Sigmoid colon (tissue), 7 donors: ENCODE results near the gene TFIP11. TPM values are rescaled to one million over a fixed set of nuclear protein-coding genes. Genes with fewer than 3 reads are reported as not detected.

Experiments used
- DNase-seq: peaks from one replicate; pipeline ENCODE4 v3.0.0-alpha.2; 2019
- H3K27ac ChIP-seq, 4 donors: fragments of 200-600 bp; sonication (generic); one replicate each; pipeline ENCODE4 v1.5.1; 2016 to 2019; ENCODE audit warnings: mild to moderate bottlenecking in 1 of 4
- H3K27me3 ChIP-seq, 3 donors: fragments of 200-600 bp; sonication (generic); one replicate each; pipeline ENCODE4 v1.5.1; 2019; ENCODE audit warnings: mild to moderate bottlenecking in 1 of 3
- H3K36me3 ChIP-seq, 4 donors: fragments of 200-600 bp; sonication (generic); one replicate each; pipeline ENCODE4 v1.5.1; 2016 to 2019
- H3K4me1 ChIP-seq, 4 donors: fragments of 200-600 bp; sonication (generic); one replicate each; pipeline ENCODE4 v1.5.1; 2017 to 2019
- H3K4me3 ChIP-seq, 4 donors: fragments of 200-600 bp; sonication (generic); one replicate each; pipeline ENCODE4 v1.5.1; 2017 to 2019; ENCODE audit warnings: mild to moderate bottlenecking in 2 of 4, moderate library complexity in 1 of 4
- H3K9me3 ChIP-seq, 4 donors: fragments of 200-600 bp in 3 of 4; sonication (generic) in 3 of 4; one replicate each; pipeline versions ENCODE4 v1.5.1 to v1.6.1; 2013 to 2019
- EP300 ChIP-seq, 4 donors: sonication (generic); formaldehyde crosslinking; IDR thresholded peaks; one replicate each; pipeline ENCODE4 v1.6.1; 2017; ENCODE audit warnings: antibody characterized with exemption in 4 of 4
- POLR2A ChIP-seq, 2 donors: fragments of 450-650 bp; IDR thresholded peaks; one replicate each; pipeline ENCODE4 v1.6.1; 2016; ENCODE audit warnings: antibody characterized with exemption in 2 of 2, mild to moderate bottlenecking in 2 of 2, moderate library complexity in 2 of 2
- POLR2AphosphoS5 ChIP-seq, 4 donors: sonication (generic); formaldehyde crosslinking; IDR thresholded peaks; one replicate each; pipeline ENCODE4 v1.6.1; 2017; ENCODE audit warnings: antibody characterized with exemption in 4 of 4
- WGBS, 2 donors: extraction: QIAGEN DNeasy Blood & Tissue Kit; methylation state at CpG; one replicate each; pipeline ENCODE4 v1.1.7; 2013; 5-methylcytosine and 5-hydroxymethylcytosine counted together
- intact Hi-C: fragments of 100-400 bp; cut with DNase I; formaldehyde crosslinking; loops from one replicate; pipeline ENCODE4 v1.15.1; 2023
- polyA plus RNA-seq, 3 donors: library from polyadenylated mRNA; stranded (reverse); fragments of 200-250 nt; gene quantifications; one replicate each; pipeline ENCODE4 v1.2.3, GENCODE V29; 2013
- total RNA-seq, 4 donors: library from RNA; depleted of rRNA; stranded (reverse); fragments of >200 nt; gene quantifications; one replicate each; pipeline ENCODE4 v1.1.0, GENCODE V29; 2016
- TF ChIP-seq, protein P1 (sequence below), 4 experiments: fragments of 450-650 bp in 3 of 4; fragments of 200-600 bp in 1 of 4; IDR thresholded peaks; one replicate each; pipeline ENCODE4 v1.5.1; 2016 to 2019; ENCODE audit warnings: antibody characterized with exemption in 4 of 4, mild to moderate bottlenecking in 3 of 4, moderate library complexity in 2 of 4
- donor health status: healthy with polysubstance abuse.
- donor health status: Bipolar disorder and iron deficiency.
- donor health status: healthy.

TFIP11 gene
- total and polyA plus RNA-seq, 7 donors, result 8.4 to 19.1 (median 15.0) TPM

DNA sequence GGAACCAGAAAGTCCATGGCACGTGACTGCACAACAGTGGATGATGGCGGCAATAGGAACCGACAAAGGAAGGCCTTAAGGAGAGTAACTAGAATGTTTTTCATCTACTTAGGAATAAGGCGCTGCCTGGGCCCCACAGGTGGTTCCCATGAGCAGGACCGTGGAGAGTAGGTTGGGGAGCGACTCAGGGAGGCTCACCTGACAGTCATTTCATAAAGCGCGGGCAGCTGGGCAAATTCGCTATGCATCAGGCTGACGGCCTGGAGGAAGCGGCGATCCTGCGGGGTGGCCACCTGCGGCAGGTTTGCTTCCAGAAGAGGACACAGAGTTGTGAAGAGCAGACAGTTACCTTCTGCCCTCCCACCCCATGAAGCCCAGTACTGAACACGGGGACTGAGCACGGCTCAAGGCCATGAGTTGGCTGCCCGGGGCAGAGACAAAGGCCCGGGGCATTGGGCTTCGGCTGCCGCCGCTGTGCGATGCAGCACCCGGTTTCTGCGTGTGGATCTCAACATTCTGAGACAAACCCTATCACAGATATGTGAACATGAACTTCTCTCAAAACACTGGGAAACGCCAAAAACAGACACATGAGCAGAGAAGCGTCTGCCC, 54.5 kb downstream of the TFIP11 start:
- Histone ChIP-seq H3K36me3 (peaks cover 5 to 83% (median 35%) of the 10 kb centered on the region in 4 donors), H3K9me3 (no peaks in the 10 kb centered on the region), H3K4me1 (peaks cover 0 to 20% (median 8%) of the 10 kb centered on the region in 4 donors), H3K27ac (no peak overlapping the region), H3K27me3 (no peaks in the 10 kb centered on the region), H3K4me3 (no peak overlapping the region)
- intact Hi-C loops, result no loop called here
- 95 to 96% methylated on average over 26 of the region's 26 CpGs for WGBS, 2 donors
- TF ChIP-seq, protein P1, sequence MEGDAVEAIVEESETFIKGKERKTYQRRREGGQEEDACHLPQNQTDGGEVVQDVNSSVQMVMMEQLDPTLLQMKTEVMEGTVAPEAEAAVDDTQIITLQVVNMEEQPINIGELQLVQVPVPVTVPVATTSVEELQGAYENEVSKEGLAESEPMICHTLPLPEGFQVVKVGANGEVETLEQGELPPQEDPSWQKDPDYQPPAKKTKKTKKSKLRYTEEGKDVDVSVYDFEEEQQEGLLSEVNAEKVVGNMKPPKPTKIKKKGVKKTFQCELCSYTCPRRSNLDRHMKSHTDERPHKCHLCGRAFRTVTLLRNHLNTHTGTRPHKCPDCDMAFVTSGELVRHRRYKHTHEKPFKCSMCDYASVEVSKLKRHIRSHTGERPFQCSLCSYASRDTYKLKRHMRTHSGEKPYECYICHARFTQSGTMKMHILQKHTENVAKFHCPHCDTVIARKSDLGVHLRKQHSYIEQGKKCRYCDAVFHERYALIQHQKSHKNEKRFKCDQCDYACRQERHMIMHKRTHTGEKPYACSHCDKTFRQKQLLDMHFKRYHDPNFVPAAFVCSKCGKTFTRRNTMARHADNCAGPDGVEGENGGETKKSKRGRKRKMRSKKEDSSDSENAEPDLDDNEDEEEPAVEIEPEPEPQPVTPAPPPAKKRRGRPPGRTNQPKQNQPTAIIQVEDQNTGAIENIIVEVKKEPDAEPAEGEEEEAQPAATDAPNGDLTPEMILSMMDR (IDR thresholded peaks at IDR 0.05), result no peak
- TF ChIP-seq POLR2AphosphoS5 (IDR thresholded peaks at IDR 0.05) (no peak), EP300 (IDR thresholded peaks at IDR 0.05) (no peak), POLR2A (IDR thresholded peaks at IDR 0.05) (no peak)
- no peak for DNase-seq

- no peak overlapping the region for H3K27ac ChIP-seq
- no peaks in the 10 kb centered on the region for H3K9me3 ChIP-seq
- WGBS, 2 donors, result 81 to 82% methylated on average over 5 of the region's 5 CpGs
- H3K4me3 ChIP-seq, result no peak overlapping the region
- no peaks in the 10 kb centered on the region for H3K27me3 ChIP-seq
- H3K36me3 ChIP-seq, result peaks cover 5 to 82% (median 48%) of the 10 kb centered on the region in 4 donors
- H3K4me1 ChIP-seq, result peaks cover 0 to under 1% (median 0%) of the 10 kb centered on the region in 4 donors
- TF ChIP-seq POLR2AphosphoS5 (IDR thresholded peaks at IDR 0.05), result no peak
- TF ChIP-seq, protein P1 (IDR thresholded peaks at IDR 0.05), result no peak
- TF ChIP-seq EP300 (IDR thresholded peaks at IDR 0.05), result no peak
- no peak for TF ChIP-seq POLR2A (IDR thresholded peaks at IDR 0.05)
- DNase-seq, result no peak
- intact Hi-C loops, result no loop called here
Observed at GRCh38 chr22:26453812-26454500, 58.3 kb downstream of the TFIP11 start.

DNA sequence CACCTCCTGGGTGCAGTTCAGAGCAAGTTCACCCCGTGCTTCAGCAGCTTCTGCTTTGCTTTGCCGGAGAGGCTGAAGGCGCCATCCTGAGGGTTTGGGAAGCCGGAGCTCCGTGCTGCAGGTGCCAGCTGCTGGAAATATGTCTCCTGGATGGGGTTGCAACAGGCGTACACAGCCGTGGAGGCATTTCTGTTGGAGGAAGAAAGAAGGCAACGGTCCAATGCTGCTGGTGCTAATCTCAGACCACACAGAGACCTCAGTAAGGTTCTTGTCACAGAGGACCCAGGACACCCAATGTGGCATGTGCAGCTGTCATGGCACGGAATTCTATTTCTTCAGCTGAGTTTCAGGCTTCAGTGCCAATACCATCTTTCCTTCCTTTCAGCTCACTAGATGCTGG, 59.1 kb downstream of the TFIP11 start:
- no peaks in the 10 kb centered on the region for H3K9me3 ChIP-seq
- peaks cover 5 to 75% (median 45%) of the 10 kb centered on the region in 4 donors for H3K36me3 ChIP-seq
- H3K4me3 ChIP-seq, result no peak overlapping the region
- no peak for DNase-seq
- TF ChIP-seq EP300 (IDR thresholded peaks at IDR 0.05) (no peak), POLR2AphosphoS5 (IDR thresholded peaks at IDR 0.05) (no peak), POLR2A (IDR thresholded peaks at IDR 0.05) (no peak)
- TF ChIP-seq, protein P1 (IDR thresholded peaks at IDR 0.05), result no peak
- H3K27ac ChIP-seq, result no peak overlapping the region
- intact Hi-C loops, result no loop called here
- no peaks in the 10 kb centered on the region for H3K27me3 ChIP-seq
- H3K4me1 ChIP-seq, result peaks cover 0 to 8% (median under 1%) of the 10 kb centered on the region in 4 donors
- 93 to 95% methylated on average over 9 of the region's 9 CpGs for WGBS, 2 donors

DNA sequence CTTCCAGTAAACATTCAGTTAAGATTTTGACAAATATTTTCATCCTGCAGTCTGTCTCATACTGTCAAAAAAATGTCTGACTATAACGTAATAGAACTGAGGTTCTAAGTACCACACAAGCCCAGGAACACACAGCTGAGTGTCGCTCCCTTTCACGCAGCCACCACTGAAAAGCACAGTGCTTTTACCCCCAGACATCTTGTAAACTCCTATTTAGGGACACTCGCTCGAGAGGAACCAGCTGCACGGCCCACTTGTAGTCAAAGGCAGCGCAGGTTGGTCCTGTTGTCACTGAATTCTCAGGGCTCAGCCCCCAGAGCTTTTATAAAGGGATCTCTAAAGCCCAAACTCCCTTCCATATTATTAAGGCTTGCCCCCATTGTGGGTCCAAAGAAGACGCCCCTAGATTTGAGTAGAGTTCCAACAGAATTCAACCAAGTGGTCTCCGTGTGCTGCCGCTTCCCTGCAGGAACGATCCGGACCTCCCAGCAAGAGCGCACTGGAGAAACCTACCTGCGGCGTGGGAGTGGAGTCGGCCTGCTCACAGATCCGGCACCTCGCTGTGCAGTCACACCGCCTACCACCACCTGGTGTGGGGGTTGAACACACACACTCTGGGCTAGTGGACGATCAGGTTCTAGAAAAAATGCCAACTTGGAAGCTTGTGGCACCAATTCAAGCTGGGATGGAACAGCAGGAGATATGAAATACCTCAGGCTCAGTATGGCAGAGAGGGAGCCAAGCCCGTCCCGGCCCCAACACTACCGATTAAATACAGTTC, 59.8 kb downstream of the TFIP11 start:
- WGBS, 2 donors, result 93 to 94% methylated on average over 23 of the region's 23 CpGs
- DNase-seq, result no peak
- Histone ChIP-seq H3K4me1 (peaks cover 0 to 15% (median 8%) of the 10 kb centered on the region in 4 donors), H3K27me3 (no peaks in the 10 kb centered on the region), H3K27ac (no peak overlapping the region), H3K9me3 (no peaks in the 10 kb centered on the region), H3K4me3 (no peak overlapping the region), H3K36me3 (peaks cover under 1 to 67% (median 37%) of the 10 kb centered on the region in 4 donors)
- TF ChIP-seq POLR2A (IDR thresholded peaks at IDR 0.05) (no peak), EP300 (IDR thresholded peaks at IDR 0.05) (no peak), POLR2AphosphoS5 (IDR thresholded peaks at IDR 0.05) (no peak)
- TF ChIP-seq, protein P1 (IDR thresholded peaks at IDR 0.05), result no peak
- intact Hi-C loops, result no loop called here
